ENCODE data around the gene RPTN.
A peak's percentile ranks its signal among the peaks of the same experiment; 100 is the strongest.

Gene RPTN

GRCh38 chr1:152159144-152159543 lies at the start of gene RPTN:
TSS of gene RPTN (minus strand) at chr1:152159228. CDS start at chr1:152157889, 1,339 bp downstream.
- DNase-seq = no peak

GRCh38 chr1:152198982-152199381 lies 40.0 kb upstream of the RPTN start:
- no peak for DNase-seq

- no peak for DNase-seq
Observed at GRCh38 chr1:152197361-152197941, 38.4 kb upstream of the RPTN start.

- DNase-seq = no peak
Observed at GRCh38 chr1:152191711-152192110, 32.7 kb upstream of the RPTN start.

- no peak for DNase-seq
Observed at GRCh38 chr1:152191260-152191659, 32.2 kb upstream of the RPTN start.

GRCh38 chr1:152190589-152190988 lies 31.6 kb upstream of the RPTN start:
- no peak for DNase-seq

GRCh38 chr1:152189657-152190442 lies 30.8 kb upstream of the RPTN start:
- peak; percentile 71 for DNase-seq

- peak; percentile 81 for DNase-seq
Observed at GRCh38 chr1:152188673-152189591, 29.9 kb upstream of the RPTN start.

GRCh38 chr1:152186556-152187285 lies 27.7 kb upstream of the RPTN start:
- DNase-seq = no peak

- DNase-seq = peak; percentile 23
Observed at GRCh38 chr1:152185544-152186391, 26.7 kb upstream of the RPTN start.

GRCh38 chr1:152182944-152183361 lies 23.9 kb upstream of the RPTN start:
- no peak for DNase-seq

- no peak for DNase-seq
Observed at GRCh38 chr1:152182431-152182830, 23.4 kb upstream of the RPTN start.

GRCh38 chr1:152179566-152179965 lies 20.5 kb upstream of the RPTN start:
- DNase-seq = no peak

GRCh38 chr1:152170287-152170905 lies 11.4 kb upstream of the RPTN start:
- DNase-seq = no peak

- DNase-seq = no peak
Observed at GRCh38 chr1:152169366-152170025, 10.5 kb upstream of the RPTN start.

- DNase-seq = no peak
Observed at GRCh38 chr1:152168535-152168868, 9.5 kb upstream of the RPTN start.

GRCh38 chr1:152167835-152168534 lies 9.0 kb upstream of the RPTN start:
- no peak for DNase-seq

- no peak for DNase-seq
Observed at GRCh38 chr1:152166966-152167365, 7.9 kb upstream of the RPTN start.

GRCh38 chr1:152165286-152166077 lies 6.5 kb upstream of the RPTN start:
- DNase-seq = no peak
